IMR-90 (cell line): ENCODE results near the gene PLEKHG4.

Experiments used
- BHLHE40 ChIP-seq: fragments of 150-350 bp; IDR thresholded peaks from 2 replicates; pipeline ENCODE4 v1.6.1; 2016; ENCODE audit warnings: mild to moderate bottlenecking, low read depth, low read length
- CHD1 ChIP-seq: IDR thresholded peaks from 2 replicates; pipeline ENCODE4 v1.6.1; 2012; ENCODE audit warnings: low read depth, low read length, improper control_type of control experiment
- CTCF ChIP-seq: conservative IDR thresholded peaks from 2 replicates; pipeline ENCODE4 v1.5.1; 2012; ENCODE audit warnings: mild to moderate bottlenecking, low read depth, low read length, improper control_type of control experiment
- FOS ChIP-seq: fragments of 150-350 bp; IDR thresholded peaks from 2 replicates; pipeline ENCODE4 v1.6.1; 2016; ENCODE audit warnings: low read depth, low read length
- POLR2A ChIP-seq: IDR thresholded peaks from 2 replicates; pipeline ENCODE4 v1.6.1; 2012; ENCODE audit warnings: mild to moderate bottlenecking, low read depth, low read length
- RAD21 ChIP-seq: IDR thresholded peaks from 2 replicates; pipeline ENCODE4 v1.6.1; 2012; ENCODE audit warnings: low read length, improper control_type of control experiment
- RFX5 ChIP-seq: IDR thresholded peaks from 2 replicates; pipeline ENCODE4 v1.8.0; 2012; ENCODE audit warnings: low read depth, mild to moderate bottlenecking, low read length, moderate library complexity

DNA sequence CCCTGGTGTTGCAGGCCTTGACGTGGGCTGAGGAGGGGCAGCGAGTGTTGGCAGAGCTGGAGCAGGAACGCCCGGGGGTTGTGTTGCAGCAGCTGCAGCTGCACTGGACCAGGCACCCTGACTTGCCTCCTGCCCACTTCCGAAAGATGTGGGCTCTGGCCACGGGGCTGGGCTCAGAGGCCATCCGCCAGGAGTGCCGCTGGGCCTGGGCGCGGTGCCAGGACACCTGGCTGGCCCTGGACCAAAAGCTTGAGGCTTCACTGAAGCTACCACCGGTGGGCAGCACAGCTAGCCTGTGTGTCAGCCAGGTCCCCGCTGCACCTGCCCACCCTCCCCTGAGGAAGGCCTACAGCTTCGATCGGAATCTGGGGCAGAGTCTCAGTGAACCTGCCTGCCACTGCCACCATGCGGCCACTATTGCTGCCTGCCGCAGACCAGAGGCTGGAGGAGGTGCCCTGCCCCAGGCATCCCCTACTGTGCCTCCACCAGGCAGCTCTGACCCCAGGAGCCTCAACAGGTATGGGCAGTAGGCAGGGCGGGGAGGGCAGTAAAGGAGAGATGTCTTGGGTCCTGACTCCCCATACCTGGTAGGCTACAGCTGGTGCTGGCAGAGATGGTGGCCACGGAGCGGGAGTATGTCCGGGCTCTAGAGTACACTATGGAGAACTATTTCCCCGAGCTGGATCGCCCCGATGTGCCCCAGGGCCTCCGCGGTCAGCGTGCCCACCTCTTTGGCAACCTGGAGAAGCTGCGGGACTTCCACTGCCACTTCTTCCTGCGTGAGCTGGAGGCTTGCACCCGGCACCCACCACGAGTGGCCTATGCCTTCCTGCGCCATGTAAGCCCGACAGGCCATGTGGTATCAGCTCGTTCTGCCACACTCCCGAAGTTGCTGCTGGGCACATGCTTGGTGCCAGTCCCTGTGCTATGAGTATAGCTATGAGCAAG, 5.6 kb downstream of the PLEKHG4 start:
- TF ChIP-seq FOS (no peak), POLR2A (no peak), CTCF (peak; percentile 45), RFX5 (no peak), BHLHE40 (no peak), RAD21 (peak; percentile 41; the same call in 1 of the 2 replicates), CHD1 (no peak)
